T-helper 1 cell treated with Interleukin-12 subunit alpha and Interleukin-12 subunit beta and Interleukin-4 antibody, amounts not matched to agents 30 μg/mL and 1 μg/mL, for 36 hours (primary cell): ENCODE measurements around the gene ANTXR1.
"Not testable (repeated sequence)": the region's sequence is repeated elsewhere in the genome, so short reads cannot be mapped to it uniquely, and the experiment has no call there.

Experiments
- H3K27ac Mint-ChIP-seq: one replicate; pipeline ENCODE4 v1.8.0; 2021; ENCODE audit warnings: mild to moderate bottlenecking, mixed read lengths
- H3K27me3 Mint-ChIP-seq: one replicate; pipeline ENCODE4 v1.8.0; 2021; ENCODE audit warnings: low read depth, mixed read lengths
- H3K36me3 Mint-ChIP-seq: one replicate; pipeline ENCODE4 v1.8.0; 2021; ENCODE audit warnings: low read depth, mixed read lengths
- H3K4me1 Mint-ChIP-seq: one replicate; pipeline ENCODE4 v1.8.0; 2021; ENCODE audit warnings: low read depth, mixed read lengths
- H3K4me3 Mint-ChIP-seq: one replicate; pipeline ENCODE4 v1.8.0; 2021; ENCODE audit warnings: mild to moderate bottlenecking, moderate library complexity, mixed read lengths
- H3K9me3 Mint-ChIP-seq: one replicate; pipeline ENCODE4 v1.8.0; 2021; ENCODE audit warnings: mixed read lengths

The ANTXR1 gene

GRCh38 chr2:69235835-69236234 lies 222.9 kb downstream of the ANTXR1 start:
- H3K4me1 Mint-ChIP-seq, H3K27ac Mint-ChIP-seq, H3K27me3 Mint-ChIP-seq, H3K36me3 Mint-ChIP-seq, H3K9me3 Mint-ChIP-seq, H3K4me3 Mint-ChIP-seq: not testable (repeated sequence)

DNA sequence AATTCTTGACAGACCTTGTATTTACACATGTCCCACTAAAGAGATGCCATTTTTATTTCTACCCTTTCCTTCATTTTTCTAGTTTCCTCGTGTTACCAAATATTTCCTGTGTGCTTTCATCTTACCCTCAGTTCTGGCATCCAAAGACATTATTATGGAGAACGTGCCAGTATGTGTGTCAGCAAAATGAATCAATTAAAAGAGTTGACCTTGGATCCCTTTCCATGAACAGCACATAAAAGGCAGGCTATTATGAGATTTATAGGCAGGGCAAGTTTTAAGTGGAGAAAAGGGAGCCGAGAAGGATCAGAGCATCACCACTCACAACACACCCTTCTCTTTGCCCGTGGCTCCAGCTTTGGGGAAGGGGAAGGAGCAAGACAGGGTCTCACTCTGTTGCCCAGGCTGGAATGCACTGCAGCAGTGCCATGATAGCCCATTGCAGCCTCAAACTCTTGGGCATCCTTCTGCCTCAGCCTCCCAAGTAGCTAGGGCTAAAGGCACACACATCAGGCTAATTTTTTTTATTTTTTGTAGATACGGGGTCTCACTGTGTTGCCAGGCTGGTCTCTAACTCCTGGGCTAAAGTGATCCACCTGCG lies 224.2 kb downstream of the ANTXR1 start:
- Mint-ChIP-seq H3K4me1 (no peaks in the 10 kb centered on the region), H3K27me3 (peaks cover 11% of the 10 kb centered on the region), H3K36me3 (no peaks in the 10 kb centered on the region), H3K4me3 (no peak overlapping the region), H3K9me3 (no peaks in the 10 kb centered on the region), H3K27ac (no peak overlapping the region)

- H3K4me3 Mint-ChIP-seq: no peak overlapping the region
- H3K36me3 Mint-ChIP-seq: no peaks in the 10 kb centered on the region
- H3K4me1 Mint-ChIP-seq: no peaks in the 10 kb centered on the region
- no peaks in the 10 kb centered on the region for H3K9me3 Mint-ChIP-seq
- no peak overlapping the region for H3K27ac Mint-ChIP-seq
- peaks cover 5% of the 10 kb centered on the region for H3K27me3 Mint-ChIP-seq
Measured at GRCh38 chr2:69238449-69239031, 225.6 kb downstream of the ANTXR1 start.

DNA sequence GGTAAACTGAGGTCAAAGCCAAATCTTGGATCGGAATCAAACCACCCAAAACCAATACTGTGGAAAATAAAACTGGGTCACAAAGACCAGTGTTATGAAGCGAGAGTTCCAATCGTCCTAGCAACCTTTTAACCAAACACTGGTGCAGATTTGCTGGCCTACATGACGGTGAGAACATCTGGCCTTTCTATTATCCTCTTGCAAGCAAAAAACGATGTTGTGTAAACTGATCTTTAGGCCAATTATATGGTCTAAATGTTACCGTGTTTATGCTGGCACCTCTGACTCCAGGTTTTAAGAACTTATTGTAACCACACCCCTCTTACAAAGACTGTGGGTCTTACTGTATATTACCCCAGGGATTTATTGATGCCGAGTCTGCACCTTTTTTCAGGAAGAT lies 228.1 kb downstream of the ANTXR1 start:
- Mint-ChIP-seq H3K4me1 (no peaks in the 10 kb centered on the region), H3K4me3 (no peak overlapping the region), H3K27me3 (peaks cover 15% of the 10 kb centered on the region), H3K27ac (no peak overlapping the region), H3K36me3 (no peaks in the 10 kb centered on the region), H3K9me3 (no peaks in the 10 kb centered on the region)

DNA sequence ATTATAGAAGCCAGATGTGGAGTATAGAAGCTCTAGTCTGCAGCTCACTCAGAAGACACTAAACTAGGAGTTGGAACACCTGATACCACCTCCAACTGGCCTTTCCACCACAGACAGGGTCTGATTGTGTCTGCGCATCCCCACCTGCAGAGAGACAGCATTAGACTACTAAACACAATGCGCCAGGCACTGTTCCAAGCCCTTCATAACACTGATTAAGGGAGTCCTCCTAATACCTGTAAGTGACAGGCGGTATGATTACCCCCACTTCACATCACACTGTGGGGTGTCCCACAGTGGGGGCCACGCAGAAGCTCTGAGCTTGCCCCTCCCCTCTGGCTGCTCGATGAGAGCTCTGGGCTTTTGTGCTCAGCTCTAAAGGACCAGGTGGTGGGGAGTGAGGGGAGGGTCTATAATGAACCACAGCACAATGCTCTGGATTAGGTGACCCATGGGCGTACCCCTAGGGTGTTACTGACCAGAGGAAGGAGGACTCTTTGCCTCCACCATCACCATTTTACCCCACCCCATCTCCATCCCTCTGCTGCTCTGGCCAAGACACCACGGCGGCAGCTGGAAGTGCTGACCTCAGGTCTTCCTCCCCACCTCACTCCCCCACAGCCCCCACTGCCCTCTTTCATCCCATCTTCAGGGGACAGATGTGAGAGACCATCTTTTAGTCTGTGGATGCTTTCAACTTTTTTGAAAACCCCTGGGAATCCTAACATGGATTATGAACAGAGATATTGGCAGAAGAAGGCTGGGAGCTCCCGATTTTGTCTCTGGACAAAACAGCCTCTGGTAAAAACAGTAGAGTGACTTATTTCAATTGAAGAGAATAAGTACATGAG lies 228.9 kb downstream of the ANTXR1 start:
- H3K27me3 Mint-ChIP-seq: peaks cover 16% of the 10 kb centered on the region
- H3K9me3 Mint-ChIP-seq: no peaks in the 10 kb centered on the region
- H3K4me1 Mint-ChIP-seq: no peaks in the 10 kb centered on the region
- no peak overlapping the region for H3K27ac Mint-ChIP-seq
- no peaks in the 10 kb centered on the region for H3K36me3 Mint-ChIP-seq
- no peak overlapping the region for H3K4me3 Mint-ChIP-seq

DNA sequence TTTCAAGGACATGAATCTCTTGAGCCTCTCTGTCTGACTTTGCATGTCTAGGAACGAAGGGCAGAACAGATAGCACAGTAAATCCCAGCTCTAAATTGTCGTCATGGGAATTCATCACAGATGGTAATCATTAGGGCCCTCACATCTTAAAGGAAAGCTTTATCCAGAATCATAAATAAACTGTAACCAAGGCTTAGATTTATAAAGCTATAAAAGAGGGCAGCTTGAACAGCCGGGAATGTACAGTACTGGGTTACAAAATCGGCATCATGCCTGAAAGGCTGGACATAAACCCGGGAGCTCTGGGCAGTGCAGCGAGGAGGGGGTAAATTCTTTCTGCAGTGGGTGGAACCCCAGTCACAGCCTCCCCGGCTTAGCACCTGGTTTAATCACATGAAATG lies 229.7 kb downstream of the ANTXR1 start:
- no peaks in the 10 kb centered on the region for H3K36me3 Mint-ChIP-seq
- H3K27ac Mint-ChIP-seq: no peak overlapping the region
- no peaks in the 10 kb centered on the region for H3K4me1 Mint-ChIP-seq
- H3K27me3 Mint-ChIP-seq: peaks cover 18% of the 10 kb centered on the region
- no peaks in the 10 kb centered on the region for H3K9me3 Mint-ChIP-seq
- H3K4me3 Mint-ChIP-seq: no peak overlapping the region

- Mint-ChIP-seq H3K9me3 (no peaks in the 10 kb centered on the region), H3K4me1 (no peaks in the 10 kb centered on the region), H3K4me3 (no peak overlapping the region), H3K27me3 (peaks cover 22% of the 10 kb centered on the region), H3K27ac (no peak overlapping the region), H3K36me3 (no peaks in the 10 kb centered on the region)
Measured at GRCh38 chr2:69243652-69244051, 230.7 kb downstream of the ANTXR1 start.

- Mint-ChIP-seq H3K9me3 (no peaks in the 10 kb centered on the region), H3K27me3 (peaks cover 22% of the 10 kb centered on the region), H3K36me3 (no peaks in the 10 kb centered on the region), H3K27ac (no peak overlapping the region), H3K4me1 (no peaks in the 10 kb centered on the region), H3K4me3 (no peak overlapping the region)
Measured at GRCh38 chr2:69244882-69245281, 231.9 kb downstream of the ANTXR1 start.

DNA sequence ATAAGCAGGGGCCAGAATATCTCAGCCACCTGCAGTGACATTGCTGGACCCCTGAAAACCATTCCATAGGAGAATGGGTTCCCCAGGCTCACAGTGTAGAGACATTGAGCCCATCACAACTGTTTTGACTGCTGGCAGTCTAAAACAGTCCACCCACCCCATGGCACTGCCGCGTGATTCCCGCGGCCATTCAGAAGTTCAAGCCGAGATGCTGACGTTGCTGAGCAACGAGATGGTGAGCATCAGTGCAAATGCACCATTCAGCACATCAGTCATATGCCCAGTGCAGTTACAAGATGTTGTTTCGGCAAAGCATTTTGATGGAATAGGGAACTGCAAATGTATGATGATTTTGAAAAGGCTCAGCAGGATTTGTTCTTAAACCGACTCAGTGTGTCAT lies 234.6 kb downstream of the ANTXR1 start:
- Mint-ChIP-seq H3K4me3 (no peak overlapping the region), H3K27me3 (peaks cover 29% of the 10 kb centered on the region), H3K36me3 (no peaks in the 10 kb centered on the region), H3K4me1 (no peaks in the 10 kb centered on the region), H3K9me3 (no peaks in the 10 kb centered on the region), H3K27ac (no peak overlapping the region)

GRCh38 chr2:69248232-69248631 lies 235.3 kb downstream of the ANTXR1 start:
- Mint-ChIP-seq H3K36me3 (no peaks in the 10 kb centered on the region), H3K27me3 (peaks cover 32% of the 10 kb centered on the region), H3K4me1 (no peaks in the 10 kb centered on the region), H3K4me3 (no peak overlapping the region), H3K9me3 (no peaks in the 10 kb centered on the region), H3K27ac (no peak overlapping the region)

- H3K4me1 Mint-ChIP-seq: no peaks in the 10 kb centered on the region
- H3K27ac Mint-ChIP-seq: no peak overlapping the region
- no peaks in the 10 kb centered on the region for H3K9me3 Mint-ChIP-seq
- peaks cover 25% of the 10 kb centered on the region for H3K27me3 Mint-ChIP-seq
- no peaks in the 10 kb centered on the region for H3K36me3 Mint-ChIP-seq
- no peak overlapping the region for H3K4me3 Mint-ChIP-seq
Measured at GRCh38 chr2:69250981-69251380, 238.0 kb downstream of the ANTXR1 start.

GRCh38 chr2:69251943-69252342 lies 239.0 kb downstream of the ANTXR1 start:
- Mint-ChIP-seq H3K36me3 (no peaks in the 10 kb centered on the region), H3K4me1 (no peaks in the 10 kb centered on the region), H3K27me3 (peaks cover 28% of the 10 kb centered on the region), H3K4me3 (no peak overlapping the region), H3K27ac (no peak overlapping the region), H3K9me3 (no peaks in the 10 kb centered on the region)

- H3K9me3 Mint-ChIP-seq: no peaks in the 10 kb centered on the region
Measured at GRCh38 chr2:69253112-69253511, 240.1 kb downstream of the ANTXR1 start.

DNA sequence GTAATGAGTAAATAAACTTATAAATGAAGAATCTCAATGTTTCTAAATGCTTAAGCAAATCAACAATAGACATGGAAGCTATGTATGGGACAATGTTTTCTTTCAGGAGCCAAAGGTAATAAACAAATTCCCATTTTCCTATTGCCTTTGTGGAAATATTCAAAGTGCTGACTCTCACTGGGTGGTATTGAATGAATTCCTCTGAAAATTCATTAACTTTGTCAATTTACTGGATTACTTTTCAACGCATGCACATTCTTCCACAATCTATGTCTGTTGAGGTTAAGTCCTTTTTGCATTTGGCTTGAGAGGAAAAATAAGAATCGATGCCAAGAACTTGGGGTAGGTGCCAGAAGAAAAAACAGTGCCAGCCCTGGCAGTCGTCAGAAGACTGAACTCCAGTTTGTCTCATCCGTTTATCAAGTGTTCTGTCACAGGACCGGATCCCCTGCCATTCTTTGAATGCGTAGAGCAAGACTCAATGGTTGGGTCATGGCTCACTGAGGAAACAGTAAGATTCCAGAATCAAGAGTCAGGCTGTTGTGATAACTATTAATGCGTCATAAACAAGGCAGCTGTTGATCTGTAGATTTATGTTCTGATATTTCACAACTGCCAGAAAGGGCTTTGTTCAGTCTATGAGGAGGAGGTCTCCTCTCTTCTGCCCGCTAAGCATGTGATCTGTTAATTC lies 240.8 kb downstream of the ANTXR1 start:
- no peaks in the 10 kb centered on the region for H3K36me3 Mint-ChIP-seq
- no peak overlapping the region for H3K4me3 Mint-ChIP-seq
- peaks cover 27% of the 10 kb centered on the region for H3K27me3 Mint-ChIP-seq
- no peak overlapping the region for H3K27ac Mint-ChIP-seq
- peaks cover 4% of the 10 kb centered on the region for H3K9me3 Mint-ChIP-seq
- H3K4me1 Mint-ChIP-seq: no peaks in the 10 kb centered on the region

More at GRCh38 chr2:69253112-69253511, 240.1 kb downstream of the ANTXR1 start:
- no peak overlapping the region for H3K27ac Mint-ChIP-seq
- no peaks in the 10 kb centered on the region for H3K36me3 Mint-ChIP-seq
- H3K4me3 Mint-ChIP-seq: no peak overlapping the region
- H3K27me3 Mint-ChIP-seq: peaks cover 26% of the 10 kb centered on the region
- no peaks in the 10 kb centered on the region for H3K4me1 Mint-ChIP-seq
